Measurements from ENCODE around the gene WDSUB1.

WDSUB1 gene

GRCh38 chr2:159195697-159196096 lies 90.8 kb downstream of the WDSUB1 start:
- no peak for DNase-seq (ENCODE audit: low read depth)

DNA sequence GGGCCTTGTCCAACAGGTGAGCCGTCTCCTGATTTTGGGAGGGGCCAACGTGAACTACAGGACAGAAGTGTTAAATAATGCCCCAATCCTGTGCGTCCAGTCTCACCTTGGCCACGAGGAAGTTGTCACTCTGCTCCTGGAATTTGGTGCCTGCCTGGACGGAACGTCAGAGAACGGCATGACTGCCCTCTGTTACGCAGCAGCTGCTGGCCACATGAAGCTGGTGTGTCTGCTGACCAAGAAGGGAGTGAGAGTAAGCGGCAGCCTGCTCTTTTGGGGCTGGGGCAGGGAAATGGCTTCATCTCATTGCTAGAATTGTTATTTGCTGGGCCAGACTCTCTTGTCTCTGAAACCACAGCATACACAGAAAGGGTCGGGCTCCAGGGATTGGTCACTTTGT lies 92.3 kb downstream of the WDSUB1 start:
- no peak for DNase-seq (ENCODE audit: low read depth)

DNA sequence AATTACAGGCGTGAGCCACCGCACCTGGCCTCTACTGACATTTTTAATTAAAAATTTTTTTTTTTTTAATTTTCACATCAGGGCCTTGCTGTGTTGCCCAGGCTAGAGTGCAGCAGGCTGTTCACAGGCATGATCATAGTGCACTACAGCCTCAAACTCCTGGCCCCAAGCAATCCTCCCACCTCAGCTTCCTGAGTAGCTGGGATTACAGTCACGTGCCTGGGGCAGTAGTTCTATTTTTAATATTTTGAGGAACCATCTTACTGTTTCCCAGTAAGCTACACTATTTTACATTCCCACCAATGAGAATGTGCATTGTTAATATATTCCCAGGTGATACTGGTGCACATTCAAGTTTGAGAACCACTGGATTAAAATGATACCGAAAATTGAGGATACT lies 92.7 kb downstream of the WDSUB1 start:
- no peak for DNase-seq (ENCODE audit: low read depth)

DNA sequence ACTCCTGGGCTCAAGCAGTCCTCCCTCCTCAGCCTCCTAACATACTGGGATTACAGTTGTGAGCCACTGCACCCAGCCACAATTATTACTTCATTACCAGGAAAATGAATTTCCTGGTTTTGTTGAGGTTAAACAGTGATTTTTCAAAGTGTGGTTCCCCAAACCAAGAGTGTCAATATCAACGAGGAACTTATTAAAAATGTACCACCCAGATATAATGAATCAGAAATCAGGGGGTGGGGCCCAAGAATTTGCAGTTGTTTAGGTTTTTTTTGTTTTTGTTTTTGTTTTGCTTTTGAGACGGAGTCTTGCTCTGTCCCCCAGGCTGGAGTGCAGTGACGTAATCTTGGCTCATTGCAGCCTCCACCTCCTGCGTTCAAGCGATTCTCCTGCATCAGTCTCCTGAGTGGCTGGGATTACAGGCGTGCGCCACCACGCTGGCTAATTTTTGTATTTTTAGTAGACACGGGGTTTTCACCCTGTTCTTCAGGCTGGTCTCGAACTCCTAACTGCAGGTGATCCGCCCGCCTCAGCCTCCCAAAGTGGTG lies 94.1 kb downstream of the WDSUB1 start:
- DNase-seq (ENCODE audit: low read depth): no peak

- no peak for DNase-seq (ENCODE audit: low read depth)
Measured at GRCh38 chr2:159188449-159188848, 98.1 kb downstream of the WDSUB1 start.

DNA sequence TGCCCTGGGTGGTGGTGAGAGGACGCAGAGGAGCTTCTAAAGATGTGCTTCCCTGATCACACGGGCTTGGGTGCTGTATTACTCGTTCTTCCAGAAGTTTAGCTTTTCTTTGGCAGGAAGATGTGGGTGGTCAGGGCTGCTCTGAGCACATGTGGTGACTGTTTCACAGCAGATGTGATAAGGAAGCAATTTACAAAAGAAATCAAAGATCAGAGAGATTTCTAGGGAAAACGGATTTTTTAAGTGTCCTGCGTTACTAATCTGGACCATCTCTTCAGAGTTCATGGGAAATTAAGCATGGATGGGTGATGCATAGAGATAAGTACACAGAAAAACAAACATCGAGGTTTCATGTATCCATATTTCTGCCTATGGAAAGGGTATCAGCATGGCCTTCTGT lies 99.4 kb downstream of the WDSUB1 start:
- no peak for DNase-seq (ENCODE audit: low read depth)

DNA sequence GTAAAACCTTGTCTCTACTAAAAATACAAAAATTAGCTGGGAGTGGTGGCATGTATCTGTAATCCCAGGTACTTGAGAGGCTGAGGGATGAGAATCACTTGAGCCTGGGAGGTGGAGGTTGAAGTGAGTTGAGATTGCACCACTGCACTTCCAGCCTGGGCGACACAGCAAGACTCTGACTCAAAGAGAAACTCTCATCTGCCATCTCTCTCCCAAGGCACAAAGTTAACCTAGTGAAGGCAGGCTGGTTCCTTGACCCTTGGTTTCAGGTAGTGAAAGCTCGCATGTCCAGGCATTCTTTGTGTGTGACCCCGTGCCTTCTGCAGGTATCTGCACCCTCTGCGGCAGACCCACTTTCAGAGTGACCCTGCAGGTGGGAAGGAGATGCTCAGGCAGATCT lies 100.0 kb downstream of the WDSUB1 start:
- no peak for DNase-seq (ENCODE audit: low read depth)
